OCI-LY7 (cell line): ENCODE data around the gene ADAM11. TPM values are rescaled to one million over a fixed set of nuclear protein-coding genes. Genes with fewer than 3 reads are reported as not detected.

Experiments used
- BruUV-seq: library from RNA; stranded (reverse); fragments of 400-500 nt; replicated peaks from 2 replicates; lab custom pipeline; 2021; lab: Mats Ljungman, UMichigan
- CTCF ChIA-PET: fragments of 300-600 bp; sonication (Branson Sonifier 250); formaldehyde crosslinking; loops from one replicate; lab custom pipeline; 2022; ENCODE audit warnings: antibody characterized with exemption; ENCODE audit not compliant: unreplicated experiment; lab: Charles Lee
- POLR2A ChIA-PET: fragments of 300-600 bp; sonication (Branson Sonifier 250); formaldehyde crosslinking; loops from one replicate; lab custom pipeline; 2022; ENCODE audit warnings: antibody characterized with exemption; lab: Charles Lee
- DNase-seq: peaks from one replicate; pipeline ENCODE4 v3.0.0-alpha.2; 2015; ENCODE audit warnings: low spot score
- H2AFZ ChIP-seq: fragments of 200-600 bp; sonication (generic), shearing (Covaris generic); 2 replicates; pipeline ENCODE4 v1.6.1; 2014; ENCODE audit warnings: mild to moderate bottlenecking, antibody characterized with exemption, low read length, moderate library complexity
- H3K27ac ChIP-seq: fragments of 200-600 bp; sonication (generic); 2 replicates; pipeline ENCODE4 v1.5.1; 2014; ENCODE audit warnings: mixed run types, low read depth, mild to moderate bottlenecking, moderate library complexity, low read length, inconsistent platforms; ENCODE audit not compliant: poor library complexity, severe bottlenecking
- H3K36me3 ChIP-seq: fragments of 200-600 bp; sonication (generic); 2 replicates; pipeline ENCODE4 v1.6.1; 2014; ENCODE audit warnings: mild to moderate bottlenecking, antibody characterized with exemption, low read length, moderate library complexity, mixed read lengths; ENCODE audit not compliant: insufficient read depth
- H3K4me1 ChIP-seq: fragments of 200-600 bp; sonication (generic); 2 replicates; pipeline ENCODE4 v1.5.1; 2014; ENCODE audit warnings: mild to moderate bottlenecking, low read length; ENCODE audit not compliant: insufficient read depth, poor library complexity, severe bottlenecking
- H3K4me2 ChIP-seq: fragments of 200-600 bp; sonication (generic); 2 replicates; pipeline ENCODE4 v1.6.1; 2014; ENCODE audit warnings: mild to moderate bottlenecking, low read length
- H3K4me3 ChIP-seq: fragments of 200-600 bp; sonication (generic); 2 replicates; pipeline ENCODE4 v1.5.1; 2014; ENCODE audit warnings: mild to moderate bottlenecking, low read depth, low read length; ENCODE audit not compliant: poor library complexity, severe bottlenecking
- H3K79me2 ChIP-seq: fragments of 200-600 bp; sonication (generic); 2 replicates; pipeline ENCODE4 v1.6.1; 2016; ENCODE audit warnings: low read depth, mild to moderate bottlenecking, low read length, moderate library complexity, mixed read lengths; ENCODE audit not compliant: insufficient read depth
- H3K9me2 ChIP-seq: fragments of 200-600 bp; sonication (generic); 2 replicates; pipeline ENCODE4 v1.6.1; 2016; ENCODE audit warnings: mild to moderate bottlenecking, low read length, mixed read lengths; ENCODE audit not compliant: insufficient read depth
- H3K9me3 ChIP-seq: fragments of 200-600 bp; sonication (generic); 2 replicates; pipeline ENCODE4 v1.6.1; 2014; ENCODE audit warnings: mild to moderate bottlenecking, mixed run types, low read length, mixed read lengths
- H4K20me1 ChIP-seq: fragments of 200-600 bp; sonication (generic); 2 replicates; pipeline ENCODE4 v1.6.1; 2014; ENCODE audit warnings: mild to moderate bottlenecking, antibody characterized with exemption, low read length, moderate library complexity, mixed read lengths; ENCODE audit not compliant: insufficient read depth
- CTCF ChIP-seq: fragments of 200-600 bp; sonication (generic); conservative IDR thresholded peaks from 2 replicates; pipeline ENCODE4 v1.5.1; 2014; ENCODE audit warnings: mild to moderate bottlenecking, antibody characterized with exemption, low read length, moderate library complexity, mixed read lengths
- EZH2phosphoT487 ChIP-seq: fragments of 200-600 bp; sonication (generic); IDR thresholded peaks from 2 replicates; pipeline ENCODE4 v1.6.1; 2018; ENCODE audit warnings: low read depth, borderline replicate concordance, mild to moderate bottlenecking, mixed run types, antibody characterized with exemption, low read length, moderate library complexity, mixed read lengths
- intact Hi-C: fragments of 100-400 bp; cut with micrococcal nuclease; formaldehyde crosslinking; loops from one replicate; pipeline ENCODE4 v1.10.0; 2022; ENCODE audit not compliant: unreplicated experiment
- total RNA-seq, 2 experiments: library from RNA; depleted of rRNA in 1 of 2; stranded (reverse); fragments of >200 nt in 1 of 2; shearing (Covaris generic) in 1 of 2; gene quantifications; 2 replicates each; pipeline ENCODE4 v1.2.3, GENCODE V29; 2014 to 2022

ADAM11 gene
- total RNA-seq, 2 experiments from 2014 or later: 1.1 to 3.3 TPM

GRCh38 chr17:44787271-44787940, 28.6 kb downstream of the ADAM11 start:
- H3K79me2 ChIP-seq: no peaks in the 10 kb centered on the region
- CTCF ChIA-PET: no interaction called here
- POLR2A ChIA-PET: no interaction called here
- H3K9me2 ChIP-seq: no peaks in the 10 kb centered on the region
- H3K4me3 ChIP-seq: no peak overlapping the region
- H3K9me3 ChIP-seq: no peaks in the 10 kb centered on the region
- intact Hi-C loops: no loop called here
- no peak for DNase-seq
- TF ChIP-seq CTCF (no peak), EZH2phosphoT487 (no peak)
- H3K4me2 ChIP-seq: no peak overlapping the region
- H3K27ac ChIP-seq: no peak overlapping the region
- no peaks in the 10 kb centered on the region for H3K36me3 ChIP-seq
- no TSS peak for BruUV-seq
- H4K20me1 ChIP-seq: no peaks in the 10 kb centered on the region
- no peak overlapping the region for H2AFZ ChIP-seq
- no peaks in the 10 kb centered on the region for H3K4me1 ChIP-seq

GRCh38 chr17:44788139-44788538, 29.4 kb downstream of the ADAM11 start:
- H4K20me1 ChIP-seq: no peaks in the 10 kb centered on the region
- H3K36me3 ChIP-seq: no peaks in the 10 kb centered on the region
- no peak overlapping the region for H2AFZ ChIP-seq
- ChIA-PET POLR2A (no interaction called here), CTCF (no interaction called here)
- intact Hi-C loops: no loop called here
- H3K79me2 ChIP-seq: no peaks in the 10 kb centered on the region
- H3K27ac ChIP-seq: no peak overlapping the region
- DNase-seq: no peak
- H3K9me3 ChIP-seq: no peaks in the 10 kb centered on the region
- no peaks in the 10 kb centered on the region for H3K4me1 ChIP-seq
- H3K4me2 ChIP-seq: no peak overlapping the region
- TF ChIP-seq CTCF (no peak), EZH2phosphoT487 (no peak)
- no peak overlapping the region for H3K4me3 ChIP-seq
- no peaks in the 10 kb centered on the region for H3K9me2 ChIP-seq
- no TSS peak for BruUV-seq

GRCh38 chr17:44792276-44792675, 33.5 kb downstream of the ADAM11 start:
- H3K9me3 ChIP-seq: no peaks in the 10 kb centered on the region
- intact Hi-C loops: no loop called here
- CTCF ChIA-PET: no interaction called here

More at GRCh38 chr17:44792276-44792675, 33.5 kb downstream of the ADAM11 start:
- H3K79me2 ChIP-seq: no peaks in the 10 kb centered on the region
- no peak overlapping the region for H3K4me3 ChIP-seq
- H4K20me1 ChIP-seq: no peaks in the 10 kb centered on the region
- no TSS peak for BruUV-seq
- H2AFZ ChIP-seq: no peak overlapping the region
- H3K36me3 ChIP-seq: no peaks in the 10 kb centered on the region
- H3K27ac ChIP-seq: no peak overlapping the region
- DNase-seq: no peak
- TF ChIP-seq EZH2phosphoT487 (no peak), CTCF (no peak)
- POLR2A ChIA-PET: interaction anchor here (0.6 to 0.7 kb wide), 3 partner anchors 37 to 1004 kb away, joined by 3 to 4 read pairs (median 3); no protein-coding TSS in a partner anchor
- no peaks in the 10 kb centered on the region for H3K9me2 ChIP-seq
- no peaks in the 10 kb centered on the region for H3K4me1 ChIP-seq
- H3K4me2 ChIP-seq: no peak overlapping the region
